HepG2 (cell line): ENCODE data around the gene MIA3. TPM values are rescaled to one million over a fixed set of nuclear protein-coding genes. Genes with fewer than 3 reads are reported as not detected.

Experiments
- ATAC-seq: fragments of 200-7000 bp; cut with Tn5 transposase; 3 replicates; pipeline ENCODE4 v1.9.1; 2020; ENCODE audit warnings: mild to moderate bottlenecking, moderate library complexity
- BruUV-seq: library from RNA; stranded (reverse); fragments of 400-500 nt; replicated peaks from 2 replicates; lab custom pipeline; 2021; lab: Mats Ljungman, UMichigan
- CTCF ChIA-PET: fragments of 300-600 bp; formaldehyde crosslinking; extraction: SDS; loops from one replicate; lab custom pipeline; 2021; ENCODE audit warnings: low total read pairs, inconsistent platforms, low intra/inter-chr PET ratio; lab: Yijun Ruan, JAX
- POLR2A ChIA-PET: fragments of 350-600 bp; sonication (Branson Sonifier 250); formaldehyde crosslinking; loops from one replicate; lab custom pipeline; 2020; ENCODE audit warnings: antibody characterized with exemption, inconsistent platforms; lab: Yijun Ruan, JAX
- DNase-seq: peaks from one replicate; pipeline ENCODE4 v3.0.0-alpha.2; 2015; ENCODE audit warnings: low spot score
- FAIRE-seq: peaks from 3 replicates; lab custom pipeline; 2011; peaks lifted over from hg19 to GRCh38; lab: Jason Lieb, UNC
- H2AFZ ChIP-seq: one replicate; pipeline ENCODE4 v1.6.1; 2011; ENCODE audit warnings: low read length, inconsistent platforms
- H3K27ac ChIP-seq: fragments of 300-600 bp; 3 replicates; pipeline ENCODE4 v1.8.0; 2011; ENCODE audit warnings: mixed run types, mild to moderate bottlenecking, mixed read lengths, low read length, inconsistent platforms; ENCODE audit not compliant: insufficient read depth; ENCODE audit errors: extremely low read length
- H3K27me3 ChIP-seq, 2 experiments: fragments of 200-600 bp in 1 of 2; 2 replicates in 1 of 2; 3 replicates in 1 of 2; pipeline versions ENCODE4 v1.6.0 to v1.8.0; 2011; ENCODE audit warnings: low read length in 2 of 2, mild to moderate bottlenecking in 2 of 2, moderate library complexity in 2 of 2, inconsistent platforms in 1 of 2; ENCODE audit not compliant: insufficient read depth in 2 of 2, control insufficient read depth in 1 of 2
- H3K36me3 ChIP-seq, 2 experiments: fragments of 200-600 bp in 1 of 2; replicated peaks in 1 of 2; 2 replicates in 1 of 2; 3 replicates in 1 of 2; pipeline versions ENCODE4 v1.5.1 to v1.8.0; 2011; ENCODE audit warnings: low read length in 2 of 2, inconsistent platforms in 1 of 2; ENCODE audit not compliant: insufficient read depth in 2 of 2, control insufficient read depth in 1 of 2
- H3K4me1 ChIP-seq: 2 replicates; pipeline ENCODE4 v1.5.1; 2012; ENCODE audit warnings: low read length, inconsistent platforms; ENCODE audit not compliant: insufficient read depth
- H3K4me2 ChIP-seq: 2 replicates; pipeline ENCODE4 v1.6.0; 2011; ENCODE audit warnings: low read depth, low read length, inconsistent platforms
- H3K4me3 ChIP-seq, 3 experiments: fragments of 200-600 bp in 1 of 3; sonication (generic), shearing (Covaris generic) in 1 of 3; replicated peaks in 1 of 3; 2 replicates each; pipeline ENCODE4 v1.5.1; 2011 to 2016; ENCODE audit warnings: low read length in 3 of 3, inconsistent platforms in 2 of 3, low read depth in 2 of 3, mild to moderate bottlenecking in 2 of 3, control low read depth in 1 of 3, mixed read lengths in 1 of 3; ENCODE audit not compliant: insufficient read depth in 1 of 3
- H3K79me2 ChIP-seq: one replicate; pipeline ENCODE4 v1.6.1; 2011; ENCODE audit warnings: low read length, inconsistent platforms; ENCODE audit not compliant: insufficient read depth
- H3K9ac ChIP-seq: 2 replicates; pipeline ENCODE4 v1.6.0; 2011; ENCODE audit warnings: mild to moderate bottlenecking, low read depth, low read length, inconsistent platforms; ENCODE audit not compliant: insufficient read depth
- H3K9me3 ChIP-seq: 2 replicates; pipeline ENCODE4 v1.5.1; 2012; ENCODE audit warnings: mild to moderate bottlenecking, low read length
- H4K20me1 ChIP-seq: 2 replicates; pipeline ENCODE4 v1.6.0; 2011; ENCODE audit warnings: inconsistent platforms, mild to moderate bottlenecking, low read length, moderate library complexity; ENCODE audit not compliant: insufficient read depth
- AHR ChIP-seq: IDR thresholded peaks from 2 replicates; pipeline ENCODE4 v1.6.1; 2018; ENCODE audit warnings: missing genetic modification reagents, missing compliant biosample characterization
- NBN ChIP-seq: fragments of 450-650 bp; conservative IDR thresholded peaks from 2 replicates; pipeline ENCODE4 v1.6.1; 2017
- SNAI1 ChIP-seq: sonication (generic); formaldehyde crosslinking; IDR thresholded peaks from 2 replicates; pipeline ENCODE4 v1.5.0; 2020; ENCODE audit warnings: mild to moderate bottlenecking, missing genetic modification reagents, borderline replicate concordance
- TBX2 ChIP-seq: sonication (generic); formaldehyde crosslinking; IDR thresholded peaks from 2 replicates; pipeline ENCODE4 v1.5.0; 2020; ENCODE audit warnings: missing genetic modification reagents, mild to moderate bottlenecking, borderline replicate concordance
- TBX3 ChIP-seq: fragments of 450-650 bp; IDR thresholded peaks from 2 replicates; pipeline ENCODE4 v1.6.1; 2017; ENCODE audit warnings: antibody characterized with exemption, mild to moderate bottlenecking, inconsistent platforms, borderline replicate concordance
- TEAD3 ChIP-seq: optimal IDR thresholded peaks from 2 replicates; pipeline ENCODE3; 2016; ENCODE audit warnings: borderline replicate concordance
- TFAP4 ChIP-seq: sonication (generic); IDR thresholded peaks from 2 replicates; pipeline ENCODE4 v1.6.1; 2016; ENCODE audit warnings: low read depth, borderline replicate concordance
- ZMAT5 ChIP-seq: sonication (generic); formaldehyde crosslinking; IDR thresholded peaks from 2 replicates; pipeline ENCODE4 v1.5.0; 2020; ENCODE audit warnings: mild to moderate bottlenecking, low read depth, missing genetic modification reagents, borderline replicate concordance
- ZMYM3 ChIP-seq: sonication (generic); formaldehyde crosslinking; IDR thresholded peaks from 2 replicates; pipeline ENCODE4 v1.5.1; 2020; ENCODE audit warnings: mild to moderate bottlenecking, missing genetic modification reagents
- ZNF543 ChIP-seq: sonication (generic); formaldehyde crosslinking; IDR thresholded peaks from 2 replicates; pipeline ENCODE4 v1.4.0; 2020; ENCODE audit warnings: mild to moderate bottlenecking, missing genetic modification reagents
- ZNF800 ChIP-seq: sonication (generic); formaldehyde crosslinking; IDR thresholded peaks from 2 replicates; pipeline ENCODE4 v1.4.0; 2020; ENCODE audit warnings: missing genetic modification reagents
- ZSCAN5A ChIP-seq: sonication (generic); formaldehyde crosslinking; IDR thresholded peaks from 2 replicates; pipeline ENCODE4 v1.8.0; 2022; ENCODE audit warnings: mild to moderate bottlenecking, missing genetic modification reagents, borderline replicate concordance
- WGBS: methylation state at CpG from one replicate; pipeline ENCODE4 v1.1.6; 2017; ENCODE audit warnings: low lambda C conversion rate; 5-methylcytosine and 5-hydroxymethylcytosine counted together
- in situ Hi-C: cut with HindIII; loops from 2 replicates; pipeline ENCODE4 v1.10.0; 2017; ENCODE audit warnings: low pct_unique_long_range_greater_than_20kb; ENCODE audit not compliant: extremely low pct_ligation_motif_present
- intact Hi-C: fragments of 100-400 bp; cut with micrococcal nuclease; formaldehyde crosslinking; loops from one replicate; pipeline ENCODE4 v1.10.0; 2022; ENCODE audit not compliant: unreplicated experiment
- polyA plus RNA-seq, 8 experiments: library from polyadenylated mRNA; depleted of rRNA in 3 of 8; stranded (reverse) in 7 of 8; unstranded in 1 of 8; fragments of >200 nt; fragmentation: Illumina TruSeq in 4 of 8; extraction: Trizol in 4 of 8; gene quantifications; 2 replicates each; pipeline versions ENCODE4 v1.2.1 to v1.2.3, GENCODE V29; 2011 to 2016; ENCODE audit warnings: low read depth in 4 of 8, missing spikeins in 1 of 8, mixed read lengths in 1 of 8; ENCODE audit not compliant: insufficient read depth in 1 of 8
- total RNA-seq, 5 experiments: library from RNA; depleted of rRNA; stranded (reverse); fragments of >200 nt; fragmentation: Illumina TruSeq; extraction: Trizol; gene quantifications; 2 replicates each; pipeline ENCODE4 v1.2.3, GENCODE V29; 2016; ENCODE audit warnings: low read depth in 1 of 5

Gene MIA3
- total and polyA plus RNA-seq, 2 of the 13 experiments (the other 11 are each of a cell fraction or from before 2014, with no cell fraction given) = 45.6 to 48.7 TPM

GRCh38 chr1:222618880-222619596 is 1.1 kb downstream of the MIA3 start:
- in situ Hi-C loops = no loop called here
- H3K4me1 ChIP-seq = peaks cover 32% of the 10 kb centered on the region
- TSS peak; percentile 49 for BruUV-seq
- peak; percentile 55; the same call in 1 of the 2 replicates for TF ChIP-seq SNAI1 (CRISPR knock-in tag)
- no peak for TF ChIP-seq NBN
- TF ChIP-seq TBX3 = no peak
- peak; percentile 20 for TF ChIP-seq TEAD3 (CRISPR knock-in tag)
- 0 out of 2 replicates have a peak, but pooled peaks have one; percentile 5 for TF ChIP-seq TBX2 (CRISPR knock-in tag)
- no peak for TF ChIP-seq AHR (CRISPR knock-in tag)
- no peak for TF ChIP-seq ZMAT5 (CRISPR knock-in tag)
- peak; percentile 53; the same call in 1 of the 2 replicates for TF ChIP-seq ZNF800 (CRISPR knock-in tag)
- 0 out of 2 replicates have a peak, but pooled peaks have one; percentile 16 for TF ChIP-seq ZMYM3 (CRISPR knock-in tag)
- TF ChIP-seq ZNF543 (CRISPR knock-in tag) = no peak
- no peak for TF ChIP-seq ZSCAN5A
- 0 out of 2 replicates have a peak, but pooled peaks have one; percentile 11 for TF ChIP-seq TFAP4

More at GRCh38 chr1:222618880-222619596, 1.1 kb downstream of the MIA3 start:
- ATAC-seq (peak; percentile 80), FAIRE-seq (no peak), DNase-seq (peak; percentile 9)
- peaks cover 3 to 19% of the 10 kb centered on the region in 2 experiments; a peak in 4 of 5 replicates for H3K36me3 ChIP-seq
- intact Hi-C loops = loop anchor here (2.0 to 5.0 kb wide), 3 partner anchors 30 to 1832 kb away; partner anchors contain the start of genes HHIPL2, MTARC1 and TAF1A
- ChIA-PET POLR2A (interaction anchor here (1.4 to 1.5 kb wide), 2 partner anchors 25 to 63 kb away, joined by 3 to 4 read pairs; no protein-coding TSS in a partner anchor), CTCF (no interaction called here)
- peak overlapping the region; percentile 90 for H3K4me2 ChIP-seq
- H3K4me3 ChIP-seq = peak overlapping the region; percentile 87 to 95 (median 92)
- no peaks in the 10 kb centered on the region for H3K27me3 ChIP-seq
- H3K79me2 ChIP-seq = peaks cover 17% of the 10 kb centered on the region
- WGBS = 9% methylated on average over 9 of the region's 20 CpGs
- H3K9me3 ChIP-seq = no peaks in the 10 kb centered on the region
- peak overlapping the region; percentile 87 for H3K9ac ChIP-seq
- no peak overlapping the region for H2AFZ ChIP-seq
- H4K20me1 ChIP-seq = 0 out of 2 replicates have a peak, but pooled peaks cover 6% of the 10 kb centered on the region
- H3K27ac ChIP-seq = peak overlapping the region; percentile 55
